Mammary epithelial cell (primary cell): ENCODE results near the gene TAL2.

Experiments
- EZH2 ChIP-seq: IDR thresholded peaks from 2 replicates; pipeline ENCODE4 v1.6.1; 2012; ENCODE audit warnings: low read length, inconsistent platforms, borderline replicate concordance
- TF ChIP-seq, protein P1 (sequence below), 2 donors: IDR thresholded peaks in 1 of 2; conservative IDR thresholded peaks in 1 of 2; 2 replicates each; pipeline ENCODE4 v1.5.1; 2011 to 2012; ENCODE audit warnings: inconsistent platforms in 2 of 2, low read length in 2 of 2, mild to moderate bottlenecking in 2 of 2, control low read depth in 1 of 2, low read depth in 1 of 2; ENCODE audit not compliant: insufficient read depth in 1 of 2; ENCODE audit errors: extremely low read depth in 1 of 2

- TF ChIP-seq, protein P1, sequence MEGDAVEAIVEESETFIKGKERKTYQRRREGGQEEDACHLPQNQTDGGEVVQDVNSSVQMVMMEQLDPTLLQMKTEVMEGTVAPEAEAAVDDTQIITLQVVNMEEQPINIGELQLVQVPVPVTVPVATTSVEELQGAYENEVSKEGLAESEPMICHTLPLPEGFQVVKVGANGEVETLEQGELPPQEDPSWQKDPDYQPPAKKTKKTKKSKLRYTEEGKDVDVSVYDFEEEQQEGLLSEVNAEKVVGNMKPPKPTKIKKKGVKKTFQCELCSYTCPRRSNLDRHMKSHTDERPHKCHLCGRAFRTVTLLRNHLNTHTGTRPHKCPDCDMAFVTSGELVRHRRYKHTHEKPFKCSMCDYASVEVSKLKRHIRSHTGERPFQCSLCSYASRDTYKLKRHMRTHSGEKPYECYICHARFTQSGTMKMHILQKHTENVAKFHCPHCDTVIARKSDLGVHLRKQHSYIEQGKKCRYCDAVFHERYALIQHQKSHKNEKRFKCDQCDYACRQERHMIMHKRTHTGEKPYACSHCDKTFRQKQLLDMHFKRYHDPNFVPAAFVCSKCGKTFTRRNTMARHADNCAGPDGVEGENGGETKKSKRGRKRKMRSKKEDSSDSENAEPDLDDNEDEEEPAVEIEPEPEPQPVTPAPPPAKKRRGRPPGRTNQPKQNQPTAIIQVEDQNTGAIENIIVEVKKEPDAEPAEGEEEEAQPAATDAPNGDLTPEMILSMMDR (conservative IDR thresholded peaks at IDR 0.05 in 1 of 2, IDR thresholded peaks at IDR 0.05 in 1 of 2; ENCODE audit: extremely low read depth in 1 of 2, insufficient read depth in 1 of 2, low read depth in 1 of 2, low read length in 2 of 2): peak in 1 of 2 donors; percentile 27
- no peak for TF ChIP-seq EZH2
These were observed 5.9 kb upstream of the TAL2 start for GRCh38 chr9:105656131-105656921.
